ENCODE results near the gene CHD1L. TPM values are rescaled to one million over a fixed set of nuclear protein-coding genes. Genes with fewer than 3 reads are reported as not detected.

The CHD1L gene
- total and polyA plus RNA-seq, 2 of the 13 experiments (the other 11 are each of a cell fraction or from before 2014, with no cell fraction given) = 74.3 to 111 TPM

DNA sequence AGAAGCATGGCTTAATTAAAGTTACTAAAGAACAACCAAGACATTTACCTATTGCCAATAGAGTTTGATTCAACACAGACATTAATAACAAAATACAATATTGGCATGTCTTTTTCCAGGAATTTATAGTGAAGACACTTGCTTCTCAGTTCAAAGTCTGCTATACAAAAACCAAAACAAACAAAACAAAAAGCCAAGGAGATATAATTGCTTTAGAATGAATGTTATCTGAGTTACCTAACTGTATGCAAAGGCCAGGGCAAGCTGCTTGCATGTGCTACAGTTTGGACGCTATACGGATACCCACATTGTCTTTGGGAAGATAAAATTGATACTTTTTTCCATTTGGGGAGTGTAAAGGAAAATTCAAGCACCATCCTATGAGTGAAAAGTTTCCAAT is 30.9 kb upstream of the CHD1L start (continued):
- TF ChIP-seq ZNF232 (CRISPR knock-in tag; IDR thresholded peaks at IDR 0.05; ENCODE audit: borderline replicate concordance) (no peak), STAT5B (CRISPR knock-in tag; IDR thresholded peaks at IDR 0.05) (no peak), RARA (CRISPR knock-in tag; IDR thresholded peaks at IDR 0.05) (0 out of 2 replicates have a peak, but pooled peaks have one; percentile 14), PITX1 (CRISPR knock-in tag; IDR thresholded peaks at IDR 0.05) (no peak), MED8 (CRISPR knock-in tag; IDR thresholded peaks at IDR 0.05; ENCODE audit: insufficient replicate concordance) (peak; percentile 38), TRIM24 (CRISPR knock-in tag; IDR thresholded peaks at IDR 0.05) (no peak), AHR (CRISPR knock-in tag; IDR thresholded peaks at IDR 0.05) (no peak), SALL2 (CRISPR knock-in tag; IDR thresholded peaks at IDR 0.05) (no peak), GATAD2A (CRISPR knock-in tag; IDR thresholded peaks at IDR 0.05) (peak; percentile 44), ZNF772 (CRISPR knock-in tag; IDR thresholded peaks at IDR 0.05) (no peak), CENPX (CRISPR knock-in tag; IDR thresholded peaks at IDR 0.05) (no peak), ZNF484 (CRISPR knock-in tag; IDR thresholded peaks at IDR 0.05; ENCODE audit: borderline replicate concordance, low read depth) (no peak), PPARG (CRISPR knock-in tag; conservative IDR thresholded peaks at IDR 0.05) (peak; percentile 66; the same call in 1 of the 2 replicates), ZNF564 (CRISPR knock-in tag; IDR thresholded peaks at IDR 0.05) (no peak), NR1H2 (CRISPR knock-in tag; IDR thresholded peaks at IDR 0.05; ENCODE audit: borderline replicate concordance, low read depth) (no peak), NCOR1 (IDR thresholded peaks at IDR 0.05; ENCODE audit: borderline replicate concordance, low read length) (peak; percentile 74; the same call in 1 of the 2 replicates)
- TF ChIP-seq, protein P1, sequence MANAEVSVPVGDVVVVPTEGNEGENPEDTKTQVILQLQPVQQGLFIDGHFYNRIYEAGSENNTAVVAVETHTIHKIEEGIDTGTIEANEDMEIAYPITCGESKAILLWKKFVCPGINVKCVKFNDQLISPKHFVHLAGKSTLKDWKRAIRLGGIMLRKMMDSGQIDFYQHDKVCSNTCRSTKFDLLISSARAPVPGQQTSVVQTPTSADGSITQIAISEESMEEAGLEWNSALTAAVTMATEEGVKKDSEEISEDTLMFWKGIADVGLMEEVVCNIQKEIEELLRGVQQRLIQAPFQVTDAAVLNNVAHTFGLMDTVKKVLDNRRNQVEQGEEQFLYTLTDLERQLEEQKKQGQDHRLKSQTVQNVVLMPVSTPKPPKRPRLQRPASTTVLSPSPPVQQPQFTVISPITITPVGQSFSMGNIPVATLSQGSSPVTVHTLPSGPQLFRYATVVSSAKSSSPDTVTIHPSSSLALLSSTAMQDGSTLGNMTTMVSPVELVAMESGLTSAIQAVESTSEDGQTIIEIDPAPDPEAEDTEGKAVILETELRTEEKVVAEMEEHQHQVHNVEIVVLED (CRISPR knock-in tag; IDR thresholded peaks at IDR 0.05; ENCODE audit: borderline replicate concordance) = no peak
- TF ChIP-seq, protein P2, sequence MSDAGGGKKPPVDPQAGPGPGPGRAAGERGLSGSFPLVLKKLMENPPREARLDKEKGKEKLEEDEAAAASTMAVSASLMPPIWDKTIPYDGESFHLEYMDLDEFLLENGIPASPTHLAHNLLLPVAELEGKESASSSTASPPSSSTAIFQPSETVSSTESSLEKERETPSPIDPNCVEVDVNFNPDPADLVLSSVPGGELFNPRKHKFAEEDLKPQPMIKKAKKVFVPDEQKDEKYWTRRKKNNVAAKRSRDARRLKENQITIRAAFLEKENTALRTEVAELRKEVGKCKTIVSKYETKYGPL (CRISPR knock-in tag; IDR thresholded peaks at IDR 0.05) = no peak
- TF ChIP-seq, protein P3, sequence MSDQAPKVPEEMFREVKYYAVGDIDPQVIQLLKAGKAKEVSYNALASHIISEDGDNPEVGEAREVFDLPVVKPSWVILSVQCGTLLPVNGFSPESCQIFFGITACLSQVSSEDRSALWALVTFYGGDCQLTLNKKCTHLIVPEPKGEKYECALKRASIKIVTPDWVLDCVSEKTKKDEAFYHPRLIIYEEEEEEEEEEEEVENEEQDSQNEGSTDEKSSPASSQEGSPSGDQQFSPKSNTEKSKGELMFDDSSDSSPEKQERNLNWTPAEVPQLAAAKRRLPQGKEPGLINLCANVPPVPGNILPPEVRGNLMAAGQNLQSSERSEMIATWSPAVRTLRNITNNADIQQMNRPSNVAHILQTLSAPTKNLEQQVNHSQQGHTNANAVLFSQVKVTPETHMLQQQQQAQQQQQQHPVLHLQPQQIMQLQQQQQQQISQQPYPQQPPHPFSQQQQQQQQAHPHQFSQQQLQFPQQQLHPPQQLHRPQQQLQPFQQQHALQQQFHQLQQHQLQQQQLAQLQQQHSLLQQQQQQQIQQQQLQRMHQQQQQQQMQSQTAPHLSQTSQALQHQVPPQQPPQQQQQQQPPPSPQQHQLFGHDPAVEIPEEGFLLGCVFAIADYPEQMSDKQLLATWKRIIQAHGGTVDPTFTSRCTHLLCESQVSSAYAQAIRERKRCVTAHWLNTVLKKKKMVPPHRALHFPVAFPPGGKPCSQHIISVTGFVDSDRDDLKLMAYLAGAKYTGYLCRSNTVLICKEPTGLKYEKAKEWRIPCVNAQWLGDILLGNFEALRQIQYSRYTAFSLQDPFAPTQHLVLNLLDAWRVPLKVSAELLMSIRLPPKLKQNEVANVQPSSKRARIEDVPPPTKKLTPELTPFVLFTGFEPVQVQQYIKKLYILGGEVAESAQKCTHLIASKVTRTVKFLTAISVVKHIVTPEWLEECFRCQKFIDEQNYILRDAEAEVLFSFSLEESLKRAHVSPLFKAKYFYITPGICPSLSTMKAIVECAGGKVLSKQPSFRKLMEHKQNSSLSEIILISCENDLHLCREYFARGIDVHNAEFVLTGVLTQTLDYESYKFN (CRISPR knock-in tag; conservative IDR thresholded peaks at IDR 0.05) = peak; percentile 28; the same call in 1 of the 2 replicates
- TF ChIP-seq, protein P4, sequence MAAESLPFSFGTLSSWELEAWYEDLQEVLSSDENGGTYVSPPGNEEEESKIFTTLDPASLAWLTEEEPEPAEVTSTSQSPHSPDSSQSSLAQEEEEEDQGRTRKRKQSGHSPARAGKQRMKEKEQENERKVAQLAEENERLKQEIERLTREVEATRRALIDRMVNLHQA (CRISPR knock-in tag; IDR thresholded peaks at IDR 0.05) = no peak
- TF ChIP-seq, protein P5, sequence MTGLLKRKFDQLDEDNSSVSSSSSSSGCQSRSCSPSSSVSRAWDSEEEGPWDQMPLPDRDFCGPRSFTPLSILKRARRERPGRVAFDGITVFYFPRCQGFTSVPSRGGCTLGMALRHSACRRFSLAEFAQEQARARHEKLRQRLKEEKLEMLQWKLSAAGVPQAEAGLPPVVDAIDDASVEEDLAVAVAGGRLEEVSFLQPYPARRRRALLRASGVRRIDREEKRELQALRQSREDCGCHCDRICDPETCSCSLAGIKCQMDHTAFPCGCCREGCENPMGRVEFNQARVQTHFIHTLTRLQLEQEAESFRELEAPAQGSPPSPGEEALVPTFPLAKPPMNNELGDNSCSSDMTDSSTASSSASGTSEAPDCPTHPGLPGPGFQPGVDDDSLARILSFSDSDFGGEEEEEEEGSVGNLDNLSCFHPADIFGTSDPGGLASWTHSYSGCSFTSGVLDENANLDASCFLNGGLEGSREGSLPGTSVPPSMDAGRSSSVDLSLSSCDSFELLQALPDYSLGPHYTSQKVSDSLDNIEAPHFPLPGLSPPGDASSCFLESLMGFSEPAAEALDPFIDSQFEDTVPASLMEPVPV (CRISPR knock-in tag; IDR thresholded peaks at IDR 0.05) = no peak
- TF ChIP-seq, protein P6, sequence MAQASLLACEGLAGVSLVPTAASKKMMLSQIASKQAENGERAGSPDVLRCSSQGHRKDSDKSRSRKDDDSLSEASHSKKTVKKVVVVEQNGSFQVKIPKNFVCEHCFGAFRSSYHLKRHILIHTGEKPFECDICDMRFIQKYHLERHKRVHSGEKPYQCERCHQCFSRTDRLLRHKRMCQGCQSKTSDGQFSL (CRISPR knock-in tag; IDR thresholded peaks at IDR 0.05) = no peak
